WTC11 (cell line): ENCODE measurements around the gene FREY1. TPM values are rescaled to one million over a fixed set of nuclear protein-coding genes. Genes with fewer than 3 reads are reported as not detected.

Experiments
- ATAC-seq: fragments of 200-7000 bp; cut with Tn5 transposase; 2 replicates; pipeline ENCODE4 v1.10.0; 2021; ENCODE audit warnings: mild to moderate bottlenecking, moderate library complexity
- CTCF ChIA-PET: fragments of 300-600 bp; sonication (Branson Sonifier 250); formaldehyde crosslinking; loops from one replicate; lab custom pipeline; 2021; ENCODE audit warnings: antibody characterized with exemption; lab: Charles Lee
- POLR2A ChIA-PET: fragments of 350-600 bp; sonication (Branson Sonifier 250); formaldehyde crosslinking; loops from one replicate; lab custom pipeline; 2021; ENCODE audit warnings: antibody characterized with exemption; lab: Charles Lee
- DNase-seq: peaks from one replicate; pipeline ENCODE4 v3.0.0; 2021; ENCODE audit warnings: low spot score
- H3K27ac Mint-ChIP-seq: 2 replicates; pipeline ENCODE4 v1.8.0; 2021; ENCODE audit warnings: mixed read lengths
- H3K27me3 Mint-ChIP-seq: 2 replicates; pipeline ENCODE4 v1.8.0; 2021; ENCODE audit warnings: low read depth, mild to moderate bottlenecking, moderate library complexity, mixed read lengths
- H3K36me3 Mint-ChIP-seq: 2 replicates; pipeline ENCODE4 v1.8.0; 2021; ENCODE audit warnings: mixed read lengths
- H3K4me1 Mint-ChIP-seq: 2 replicates; pipeline ENCODE4 v1.8.0; 2022; ENCODE audit warnings: mixed read lengths
- H3K4me3 Mint-ChIP-seq: 2 replicates; pipeline ENCODE4 v1.8.0; 2021; ENCODE audit warnings: mild to moderate bottlenecking, moderate library complexity, mixed read lengths
- H3K9me3 Mint-ChIP-seq: 2 replicates; pipeline ENCODE4 v1.8.0; 2021; ENCODE audit warnings: mixed read lengths
- AR ChIP-seq: fragments of 250-450 bp; sonication (Bioruptor Pico); IDR thresholded peaks from 2 replicates; pipeline ENCODE4 v1.9.0; 2021; ENCODE audit warnings: mild to moderate bottlenecking
- ATF1 ChIP-seq: sonication (generic); formaldehyde crosslinking; IDR thresholded peaks from 2 replicates; pipeline ENCODE4 v1.8.1; 2023; ENCODE audit warnings: mild to moderate bottlenecking, moderate library complexity, missing genetic modification reagents
- E2F1 ChIP-seq: sonication (generic); formaldehyde crosslinking; IDR thresholded peaks from 2 replicates; pipeline ENCODE4 v1.8.0; 2022; ENCODE audit warnings: mild to moderate bottlenecking, missing genetic modification reagents
- ELF4 ChIP-seq: sonication (generic); formaldehyde crosslinking; IDR thresholded peaks from 2 replicates; pipeline ENCODE4 v1.8.1; 2022; ENCODE audit warnings: low read depth, mild to moderate bottlenecking, moderate library complexity, missing genetic modification reagents
- GTF2I ChIP-seq: fragments of 250-450 bp; sonication (Bioruptor Pico); conservative IDR thresholded peaks from 2 replicates; pipeline ENCODE4 v1.4.0; 2021; ENCODE audit warnings: mild to moderate bottlenecking
- IRF2 ChIP-seq: sonication (generic); formaldehyde crosslinking; IDR thresholded peaks from 2 replicates; pipeline ENCODE4 v1.8.0; 2022; ENCODE audit warnings: low read depth, missing genetic modification reagents, borderline replicate concordance
- JAZF1 ChIP-seq: fragments of 250-450 bp; sonication (Bioruptor Pico); IDR thresholded peaks from 2 replicates; pipeline ENCODE4 v1.9.0; 2021; ENCODE audit warnings: moderate library complexity, mild to moderate bottlenecking, inconsistent platforms
- KAT7 ChIP-seq: sonication (generic); formaldehyde crosslinking; IDR thresholded peaks from 2 replicates; pipeline ENCODE4 v1.8.1; 2023; ENCODE audit warnings: missing genetic modification reagents, mild to moderate bottlenecking, borderline replicate concordance
- MAX ChIP-seq: sonication (generic); formaldehyde crosslinking; IDR thresholded peaks from 2 replicates; pipeline ENCODE4 v1.8.0; 2022; ENCODE audit warnings: mild to moderate bottlenecking, missing genetic modification reagents
- MXD4 ChIP-seq: fragments of 250-450 bp; sonication (Bioruptor Pico); IDR thresholded peaks from 2 replicates; pipeline ENCODE4 v1.8.0; 2021; ENCODE audit warnings: mild to moderate bottlenecking, moderate library complexity, borderline replicate concordance
- SMAD4 ChIP-seq: sonication (generic); formaldehyde crosslinking; IDR thresholded peaks from 2 replicates; pipeline ENCODE4 v1.8.0; 2022; ENCODE audit warnings: mild to moderate bottlenecking, missing genetic modification reagents
- SOX15 ChIP-seq: fragments of 250-450 bp; sonication (Bioruptor Pico); IDR thresholded peaks from 2 replicates; pipeline ENCODE4 v1.9.0; 2021; ENCODE audit warnings: mild to moderate bottlenecking
- TEAD4 ChIP-seq: sonication (generic); formaldehyde crosslinking; IDR thresholded peaks from 2 replicates; pipeline ENCODE4 v1.8.0; 2022; ENCODE audit warnings: mild to moderate bottlenecking, missing genetic modification reagents
- USF1 ChIP-seq: sonication (generic); formaldehyde crosslinking; IDR thresholded peaks from 2 replicates; pipeline ENCODE4 v1.8.0; 2022; ENCODE audit warnings: mild to moderate bottlenecking, missing genetic modification reagents
- ZNF121 ChIP-seq: sonication (generic); formaldehyde crosslinking; IDR thresholded peaks from 2 replicates; pipeline ENCODE4 v1.8.0; 2023; ENCODE audit warnings: missing genetic modification reagents
- ZNF138 ChIP-seq: sonication (generic); formaldehyde crosslinking; conservative IDR thresholded peaks from 2 replicates; pipeline ENCODE4 v1.8.1; 2022; ENCODE audit warnings: mild to moderate bottlenecking, moderate library complexity, missing genetic modification reagents
- ZNF416 ChIP-seq: fragments of 250-450 bp; sonication (Bioruptor Pico); IDR thresholded peaks from 2 replicates; pipeline ENCODE4 v1.9.0; 2021; ENCODE audit warnings: mild to moderate bottlenecking, inconsistent platforms
- ZNF671 ChIP-seq: fragments of 250-450 bp; sonication (Bioruptor Pico); IDR thresholded peaks from 2 replicates; pipeline ENCODE4 v1.8.0; 2021; ENCODE audit warnings: mild to moderate bottlenecking
- ZSCAN18 ChIP-seq: fragments of 250-450 bp; sonication (Bioruptor Pico); IDR thresholded peaks from 2 replicates; pipeline ENCODE4 v2.1.2; 2022; ENCODE audit warnings: mild to moderate bottlenecking, moderate library complexity
- total RNA-seq: library from RNA; stranded (reverse); gene quantifications from 3 replicates; pipeline ENCODE4 v1.2.3, GENCODE V29; 2021
- TF ChIP-seq, protein P1 (sequence below): sonication (generic); formaldehyde crosslinking; IDR thresholded peaks from 2 replicates; pipeline ENCODE4 v1.8.0; 2023; ENCODE audit warnings: missing genetic modification reagents
- TF ChIP-seq, protein P2 (sequence below): sonication (generic); formaldehyde crosslinking; conservative IDR thresholded peaks from 2 replicates; pipeline ENCODE4 v1.8.1; 2022; ENCODE audit warnings: mild to moderate bottlenecking, missing genetic modification reagents

FREY1 gene
- total RNA-seq, 1 experiment from 2014 or later, result 2.1 TPM

DNA sequence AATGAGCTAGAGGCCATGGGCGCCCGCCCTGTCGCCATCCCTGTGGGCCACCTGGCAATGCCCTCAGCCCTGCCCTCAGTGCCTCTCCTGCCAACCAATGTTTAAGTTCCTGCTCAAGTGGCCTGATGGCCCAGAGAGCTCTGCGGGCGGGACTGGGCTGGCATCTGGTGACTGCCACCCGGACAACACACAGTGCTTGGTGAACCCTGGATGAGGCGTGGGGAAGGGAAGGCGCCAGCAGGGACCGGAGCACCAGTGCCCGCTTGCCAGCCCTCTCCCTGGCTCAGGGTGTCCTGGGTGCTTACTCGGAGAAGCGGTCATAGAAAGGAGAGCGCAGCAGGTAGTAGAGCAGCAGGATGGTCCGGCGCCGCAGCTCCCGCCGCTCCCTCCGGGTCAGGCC lies 6.4 kb upstream of the FREY1 start (continued):
- TF ChIP-seq MXD4 (no peak), ELF4 (CRISPR knock-in tag) (no peak), ZNF416 (no peak), KAT7 (CRISPR knock-in tag) (no peak), SOX15 (CRISPR knock-in tag) (no peak), ZNF138 (CRISPR knock-in tag) (no peak)
- TF ChIP-seq, all 79 proteins: peak for 0

DNA sequence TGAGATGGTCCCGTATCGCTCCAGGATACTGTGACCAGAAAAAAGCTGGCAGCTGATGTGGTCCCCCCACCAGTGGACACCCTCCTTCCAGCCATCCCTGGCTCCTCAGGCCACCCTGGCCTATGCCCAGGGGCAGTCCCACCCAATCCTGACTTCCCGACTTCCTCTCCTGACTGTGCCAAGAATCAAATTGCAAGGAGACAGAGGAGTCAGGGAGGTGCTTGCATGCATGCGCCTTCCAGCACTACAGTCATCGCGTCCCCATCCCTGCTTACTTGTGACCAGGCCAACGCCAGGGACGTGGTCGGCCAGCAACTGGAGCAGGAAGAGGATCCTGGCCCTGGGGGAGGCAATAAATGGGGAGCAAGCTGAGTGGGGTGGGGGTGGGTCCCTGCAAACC lies 3.6 kb upstream of the FREY1 start:
- no peaks in the 10 kb centered on the region for H3K9me3 Mint-ChIP-seq
- no peaks in the 10 kb centered on the region for H3K27me3 Mint-ChIP-seq
- no peak for DNase-seq
- H3K36me3 Mint-ChIP-seq, result peaks cover 3% of the 10 kb centered on the region; the same call in 1 of the 2 replicates
- TF ChIP-seq ELF4 (CRISPR knock-in tag) (no peak), JAZF1 (no peak), MAX (CRISPR knock-in tag) (no peak), TEAD4 (CRISPR knock-in tag) (no peak), ZSCAN18 (CRISPR knock-in tag) (no peak), ATF1 (no peak), IRF2 (CRISPR knock-in tag) (no peak), ZNF121 (CRISPR knock-in tag) (no peak)
- TF ChIP-seq, protein P1, sequence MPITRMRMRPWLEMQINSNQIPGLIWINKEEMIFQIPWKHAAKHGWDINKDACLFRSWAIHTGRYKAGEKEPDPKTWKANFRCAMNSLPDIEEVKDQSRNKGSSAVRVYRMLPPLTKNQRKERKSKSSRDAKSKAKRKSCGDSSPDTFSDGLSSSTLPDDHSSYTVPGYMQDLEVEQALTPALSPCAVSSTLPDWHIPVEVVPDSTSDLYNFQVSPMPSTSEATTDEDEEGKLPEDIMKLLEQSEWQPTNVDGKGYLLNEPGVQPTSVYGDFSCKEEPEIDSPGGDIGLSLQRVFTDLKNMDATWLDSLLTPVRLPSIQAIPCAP, result no peak
- TF ChIP-seq, all 79 proteins: peak for 0
- CTCF ChIA-PET, result no interaction called here
- ATAC-seq, result no peak
- POLR2A ChIA-PET, result no interaction called here
- H3K4me3 Mint-ChIP-seq, result no peak overlapping the region
- no peak overlapping the region for H3K27ac Mint-ChIP-seq
- H3K4me1 Mint-ChIP-seq, result no peaks in the 10 kb centered on the region; the same call in 1 of the 2 replicates

GRCh38 chr11:45909594-45910475 lies 2.8 kb upstream of the FREY1 start:
- no peak overlapping the region for H3K27ac Mint-ChIP-seq
- TF ChIP-seq GTF2I (CRISPR knock-in tag) (no peak), ZNF671 (no peak), ELF4 (CRISPR knock-in tag) (no peak), USF1 (CRISPR knock-in tag) (no peak), JAZF1 (no peak), AR (no peak), E2F1 (CRISPR knock-in tag) (no peak), SMAD4 (CRISPR knock-in tag) (no peak)
- TF ChIP-seq, protein P2, sequence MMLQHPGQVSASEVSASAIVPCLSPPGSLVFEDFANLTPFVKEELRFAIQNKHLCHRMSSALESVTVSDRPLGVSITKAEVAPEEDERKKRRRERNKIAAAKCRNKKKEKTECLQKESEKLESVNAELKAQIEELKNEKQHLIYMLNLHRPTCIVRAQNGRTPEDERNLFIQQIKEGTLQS (CRISPR knock-in tag), result no peak
- peaks cover 3% of the 10 kb centered on the region; the same call in 1 of the 2 replicates for H3K36me3 Mint-ChIP-seq
- CTCF ChIA-PET, result interaction anchor here (2.0 kb wide), 1 partner anchor 29 kb away, joined by 5 read pairs; no protein-coding TSS in a partner anchor
- H3K4me1 Mint-ChIP-seq, result no peaks in the 10 kb centered on the region; the same call in 1 of the 2 replicates
- no peak overlapping the region for H3K4me3 Mint-ChIP-seq
- no peak for DNase-seq
- ATAC-seq, result no peak
- no peaks in the 10 kb centered on the region for H3K27me3 Mint-ChIP-seq
- H3K9me3 Mint-ChIP-seq, result no peaks in the 10 kb centered on the region
- POLR2A ChIA-PET, result no interaction called here
